Astrocyte (in vitro differentiated cells and primary cell): ENCODE data around the gene BAG3. TPM values are rescaled to one million over a fixed set of nuclear protein-coding genes. Genes with fewer than 3 reads are reported as not detected.
"Not testable (repeated sequence)": the region's sequence is repeated elsewhere in the genome, so short reads cannot be mapped to it uniquely, and the experiment has no call there.

Experiments
- DNase-seq: peaks from one replicate; pipeline ENCODE4 v3.0.0-alpha.2; 2010; ENCODE audit warnings: low read depth
- FAIRE-seq: peaks from 2 replicates; lab custom pipeline; 2011; peaks lifted over from hg19 to GRCh38; lab: Jason Lieb, UNC
- H2AFZ ChIP-seq: 2 replicates; pipeline ENCODE4 v1.6.0; 2012; ENCODE audit warnings: low read depth, low read length, inconsistent platforms
- H3K27ac ChIP-seq: 2 replicates; pipeline ENCODE4 v1.5.1; 2011; ENCODE audit warnings: low read depth, low read length, inconsistent platforms
- H3K27me3 ChIP-seq: 2 replicates; pipeline ENCODE4 v1.6.0; 2011; ENCODE audit warnings: low read length, inconsistent platforms; ENCODE audit not compliant: insufficient read depth
- H3K36me3 ChIP-seq: 2 replicates; pipeline ENCODE4 v1.5.1; 2011; ENCODE audit warnings: low read length, inconsistent platforms; ENCODE audit not compliant: insufficient read depth
- H3K4me1 ChIP-seq: 2 replicates; pipeline ENCODE4 v1.5.1; 2011; ENCODE audit warnings: low read length, inconsistent platforms; ENCODE audit not compliant: insufficient read depth
- H3K4me2 ChIP-seq: 2 replicates; pipeline ENCODE4 v1.6.0; 2012; ENCODE audit warnings: low read length, inconsistent platforms
- H3K4me3 ChIP-seq: 2 replicates; pipeline ENCODE4 v1.5.1; 2011; ENCODE audit warnings: low read depth, mild to moderate bottlenecking, low read length, inconsistent platforms; ENCODE audit not compliant: insufficient read depth
- H3K79me2 ChIP-seq: 2 replicates; pipeline ENCODE4 v1.6.0; 2012; ENCODE audit warnings: mild to moderate bottlenecking, low read length, inconsistent platforms; ENCODE audit not compliant: insufficient read depth
- H3K9ac ChIP-seq: 2 replicates; pipeline ENCODE4 v1.6.0; 2012; ENCODE audit warnings: mild to moderate bottlenecking, low read length, inconsistent platforms
- H3K9me3 ChIP-seq: 2 replicates; pipeline ENCODE4 v1.5.1; 2012; ENCODE audit warnings: low read depth, mild to moderate bottlenecking, low read length, inconsistent platforms; ENCODE audit not compliant: insufficient read depth
- H4K20me1 ChIP-seq: 2 replicates; pipeline ENCODE4 v1.6.0; 2012; ENCODE audit warnings: low read length, inconsistent platforms; ENCODE audit not compliant: insufficient read depth
- H3K27ac Mint-ChIP-seq: one replicate; pipeline ENCODE4 v1.8.0; 2021; ENCODE audit warnings: mild to moderate bottlenecking, mixed read lengths; ENCODE audit not compliant: unreplicated experiment
- H3K27me3 Mint-ChIP-seq: one replicate; pipeline ENCODE4 v1.8.0; 2021; ENCODE audit warnings: low read depth, mixed read lengths; ENCODE audit not compliant: unreplicated experiment
- H3K36me3 Mint-ChIP-seq: one replicate; pipeline ENCODE4 v1.8.0; 2021; ENCODE audit warnings: low read depth, mixed read lengths; ENCODE audit not compliant: unreplicated experiment
- H3K4me1 Mint-ChIP-seq: one replicate; pipeline ENCODE4 v1.8.0; 2021; ENCODE audit warnings: low read depth, mixed read lengths; ENCODE audit not compliant: unreplicated experiment
- H3K4me3 Mint-ChIP-seq: one replicate; pipeline ENCODE4 v1.8.0; 2021; ENCODE audit warnings: mild to moderate bottlenecking, moderate library complexity, mixed read lengths; ENCODE audit not compliant: unreplicated experiment
- H3K9me3 Mint-ChIP-seq: one replicate; pipeline ENCODE4 v1.8.0; 2021; ENCODE audit warnings: mild to moderate bottlenecking, mixed read lengths; ENCODE audit not compliant: unreplicated experiment
- CTCF ChIP-seq: IDR thresholded peaks from 2 replicates; pipeline ENCODE4 v1.5.1; 2011; ENCODE audit warnings: low read depth, mild to moderate bottlenecking, inconsistent platforms, low read length, moderate library complexity; ENCODE audit not compliant: insufficient read depth
- EZH2 ChIP-seq: IDR thresholded peaks from 2 replicates; pipeline ENCODE4 v1.6.1; 2012; ENCODE audit warnings: mild to moderate bottlenecking, low read length, inconsistent platforms; ENCODE audit not compliant: insufficient read depth
- total RNA-seq: library from RNA; stranded (reverse); gene quantifications from 2 replicates; pipeline ENCODE4 v1.2.1, GENCODE V29; 2021

The BAG3 gene
- total RNA-seq, 1 donor from 2014 or later: 71.6 TPM

GRCh38 chr10:119658274-119658673 is 7.1 kb downstream of the BAG3 start:
- Mint-ChIP-seq H3K27ac (peak overlapping the region; percentile 93), H3K4me1 (peaks cover 61% of the 10 kb centered on the region), H3K4me3 (peak overlapping the region; percentile 58), H3K36me3 (peaks cover 16% of the 10 kb centered on the region), H3K27me3 (no peaks in the 10 kb centered on the region), H3K9me3 (no peaks in the 10 kb centered on the region)
- peak overlapping the region; percentile 81 for H3K27ac ChIP-seq
- H3K36me3 ChIP-seq: peaks cover 3% of the 10 kb centered on the region
- FAIRE-seq (no peak), DNase-seq (peak; percentile 89)
- peak overlapping the region; percentile 30 for H3K4me3 ChIP-seq
- H2AFZ ChIP-seq: no peak overlapping the region
- peaks cover 70% of the 10 kb centered on the region for H3K4me1 ChIP-seq
- TF ChIP-seq CTCF: no peak
- no peak for TF ChIP-seq EZH2
- H4K20me1 ChIP-seq: peaks cover 97% of the 10 kb centered on the region
- H3K27me3 ChIP-seq: no peaks in the 10 kb centered on the region
- H3K4me2 ChIP-seq: peak overlapping the region; percentile 85
- H3K9ac ChIP-seq: peak overlapping the region; percentile 76
- peaks cover 100% of the 10 kb centered on the region for H3K79me2 ChIP-seq
- no peaks in the 10 kb centered on the region for H3K9me3 ChIP-seq

- H3K4me3 Mint-ChIP-seq: no peak overlapping the region
- H3K36me3 ChIP-seq: peaks cover 3% of the 10 kb centered on the region
- H3K4me3 ChIP-seq: no peak overlapping the region
- H3K36me3 Mint-ChIP-seq: peaks cover 16% of the 10 kb centered on the region
- H3K27ac Mint-ChIP-seq: peak overlapping the region; percentile 47
- no peak for TF ChIP-seq CTCF
- TF ChIP-seq EZH2: no peak
- H3K9ac ChIP-seq: no peak overlapping the region
- H3K27me3 Mint-ChIP-seq: no peaks in the 10 kb centered on the region
- H3K79me2 ChIP-seq: peaks cover 99% of the 10 kb centered on the region
- DNase-seq (no peak), FAIRE-seq (no peak)
- H2AFZ ChIP-seq: no peak overlapping the region
- H3K9me3 Mint-ChIP-seq: no peaks in the 10 kb centered on the region
- peak overlapping the region; percentile 3 for H3K4me2 ChIP-seq
- H3K27me3 ChIP-seq: no peaks in the 10 kb centered on the region
- H3K27ac ChIP-seq: peak overlapping the region; percentile 7
- peaks cover 65% of the 10 kb centered on the region for H3K4me1 ChIP-seq
- peaks cover 95% of the 10 kb centered on the region for H4K20me1 ChIP-seq
- H3K4me1 Mint-ChIP-seq: peaks cover 60% of the 10 kb centered on the region
- H3K9me3 ChIP-seq: no peaks in the 10 kb centered on the region
These were observed 8.8 kb downstream of the BAG3 start for GRCh38 chr10:119659951-119660350.

GRCh38 chr10:119662076-119662605 is 11.0 kb downstream of the BAG3 start:
- H2AFZ ChIP-seq, H3K4me2 ChIP-seq, H3K27me3 ChIP-seq, H3K9me3 Mint-ChIP-seq, FAIRE-seq, DNase-seq, H3K27me3 Mint-ChIP-seq, H3K36me3 ChIP-seq, H3K9ac ChIP-seq, H3K27ac ChIP-seq, H3K9me3 ChIP-seq, H3K4me3 ChIP-seq, H3K4me3 Mint-ChIP-seq, H3K27ac Mint-ChIP-seq: not testable (repeated sequence)
- Histone ChIP-seq H4K20me1 (peaks cover 92% of the 10 kb centered on the region), H3K4me1 (peaks cover 57% of the 10 kb centered on the region), H3K79me2 (peaks cover 96% of the 10 kb centered on the region)
- H3K4me1 Mint-ChIP-seq: peaks cover 53% of the 10 kb centered on the region
- peaks cover 16% of the 10 kb centered on the region for H3K36me3 Mint-ChIP-seq
